Choroid plexus epithelial cell (primary cell): ENCODE results near the gene TTC9B.

Experiments
- DNase-seq: peaks from one replicate; pipeline ENCODE4 v3.0.0-alpha.2; 2010; ENCODE audit warnings: low read depth
- H3K4me3 ChIP-seq: 2 replicates; pipeline ENCODE4 v1.5.1; 2011; ENCODE audit warnings: low read depth, mild to moderate bottlenecking, control low read depth, low read length, moderate library complexity
- CTCF ChIP-seq: conservative IDR thresholded peaks from 2 replicates; pipeline ENCODE4 v1.5.1; 2011; ENCODE audit warnings: low read depth, mild to moderate bottlenecking, control low read depth, inconsistent platforms, low read length, moderate library complexity

TTC9B gene

GRCh38 chr19:40264314-40265054 lies 46.3 kb upstream of the TTC9B start:
- H3K4me3 ChIP-seq: no peak overlapping the region
- TF ChIP-seq CTCF: no peak
- no peak for DNase-seq

- no peak overlapping the region for H3K4me3 ChIP-seq
- no peak for DNase-seq
- no peak for TF ChIP-seq CTCF
Observed at GRCh38 chr19:40263440-40264313, 45.5 kb upstream of the TTC9B start.

- no peak for DNase-seq
- TF ChIP-seq CTCF: no peak
- H3K4me3 ChIP-seq: no peak overlapping the region
Observed at GRCh38 chr19:40262422-40262821, 44.2 kb upstream of the TTC9B start.

- TF ChIP-seq CTCF: no peak
- no peak overlapping the region for H3K4me3 ChIP-seq
- DNase-seq: no peak
Observed at GRCh38 chr19:40261631-40262030, 43.4 kb upstream of the TTC9B start.

- no peak for TF ChIP-seq CTCF
- DNase-seq: no peak
- H3K4me3 ChIP-seq: no peak overlapping the region
Observed at GRCh38 chr19:40257096-40257517, 38.9 kb upstream of the TTC9B start.

- no peak overlapping the region for H3K4me3 ChIP-seq
- no peak for TF ChIP-seq CTCF
- no peak for DNase-seq
Observed at GRCh38 chr19:40256512-40256911, 38.3 kb upstream of the TTC9B start.
